GM20431 (cell line): ENCODE results near the gene MACF1.
"Not testable (repeated sequence)": the region's sequence is repeated elsewhere in the genome, so short reads cannot be mapped to it uniquely, and the experiment has no call there.

ENCODE experiments used
- in situ Hi-C: fragments of 300-500 bp; cut with MseI, MboI; formaldehyde crosslinking; loops from one replicate; pipeline ENCODE4 v1.15.0; 2020; ENCODE audit warnings: low sequenced_read_pairs; ENCODE audit not compliant: unreplicated experiment

Gene MACF1, protein sequence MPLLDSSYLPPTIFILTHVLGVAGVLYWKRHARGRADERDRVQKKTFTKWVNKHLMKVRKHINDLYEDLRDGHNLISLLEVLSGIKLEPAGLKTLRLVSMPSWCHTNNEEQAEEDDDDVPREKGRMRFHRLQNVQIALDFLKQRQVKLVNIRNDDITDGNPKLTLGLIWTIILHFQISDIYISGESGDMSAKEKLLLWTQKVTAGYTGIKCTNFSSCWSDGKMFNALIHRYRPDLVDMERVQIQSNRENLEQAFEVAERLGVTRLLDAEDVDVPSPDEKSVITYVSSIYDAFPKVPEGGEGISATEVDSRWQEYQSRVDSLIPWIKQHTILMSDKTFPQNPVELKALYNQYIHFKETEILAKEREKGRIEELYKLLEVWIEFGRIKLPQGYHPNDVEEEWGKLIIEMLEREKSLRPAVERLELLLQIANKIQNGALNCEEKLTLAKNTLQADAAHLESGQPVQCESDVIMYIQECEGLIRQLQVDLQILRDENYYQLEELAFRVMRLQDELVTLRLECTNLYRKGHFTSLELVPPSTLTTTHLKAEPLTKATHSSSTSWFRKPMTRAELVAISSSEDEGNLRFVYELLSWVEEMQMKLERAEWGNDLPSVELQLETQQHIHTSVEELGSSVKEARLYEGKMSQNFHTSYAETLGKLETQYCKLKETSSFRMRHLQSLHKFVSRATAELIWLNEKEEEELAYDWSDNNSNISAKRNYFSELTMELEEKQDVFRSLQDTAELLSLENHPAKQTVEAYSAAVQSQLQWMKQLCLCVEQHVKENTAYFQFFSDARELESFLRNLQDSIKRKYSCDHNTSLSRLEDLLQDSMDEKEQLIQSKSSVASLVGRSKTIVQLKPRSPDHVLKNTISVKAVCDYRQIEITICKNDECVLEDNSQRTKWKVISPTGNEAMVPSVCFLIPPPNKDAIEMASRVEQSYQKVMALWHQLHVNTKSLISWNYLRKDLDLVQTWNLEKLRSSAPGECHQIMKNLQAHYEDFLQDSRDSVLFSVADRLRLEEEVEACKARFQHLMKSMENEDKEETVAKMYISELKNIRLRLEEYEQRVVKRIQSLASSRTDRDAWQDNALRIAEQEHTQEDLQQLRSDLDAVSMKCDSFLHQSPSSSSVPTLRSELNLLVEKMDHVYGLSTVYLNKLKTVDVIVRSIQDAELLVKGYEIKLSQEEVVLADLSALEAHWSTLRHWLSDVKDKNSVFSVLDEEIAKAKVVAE (N-terminal part only)

DNA sequence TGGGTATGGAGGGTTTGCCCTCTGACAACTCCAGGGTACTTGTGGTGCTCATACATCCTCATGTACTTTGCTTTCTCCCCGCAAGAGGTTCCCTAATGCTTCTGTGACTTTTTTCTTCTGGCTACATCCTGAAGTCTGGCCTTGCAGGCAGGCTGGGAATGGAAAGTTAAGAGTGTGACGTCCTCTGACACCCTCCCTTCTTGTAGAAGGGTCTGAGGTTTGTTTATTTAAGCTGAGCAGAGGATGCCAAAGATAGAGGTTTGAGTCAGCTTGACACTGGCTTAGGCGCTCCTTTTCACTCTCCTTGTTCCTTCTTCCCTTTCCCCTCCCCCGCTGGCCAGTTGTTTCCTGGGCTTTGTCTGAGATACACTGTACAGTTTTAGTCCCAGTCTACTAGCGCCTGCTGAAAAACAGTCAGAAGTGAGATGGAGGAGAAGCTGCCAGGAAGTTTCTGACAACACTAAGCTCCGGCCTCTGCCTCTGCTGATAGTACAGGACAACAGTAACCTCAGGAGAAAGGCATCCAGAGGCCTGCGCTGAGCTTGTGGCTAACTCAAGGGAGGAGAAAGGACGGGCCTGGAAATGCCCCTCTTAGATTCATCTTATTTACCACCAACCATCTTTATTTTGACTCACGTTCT lies at the start of gene MACF1:
MACF1 (plus strand) TSS at position 255 of the 641 bp plus-strand sequence; CDS start at position 583, 328 bp downstream.
- in situ Hi-C loops: no loop called here

DNA sequence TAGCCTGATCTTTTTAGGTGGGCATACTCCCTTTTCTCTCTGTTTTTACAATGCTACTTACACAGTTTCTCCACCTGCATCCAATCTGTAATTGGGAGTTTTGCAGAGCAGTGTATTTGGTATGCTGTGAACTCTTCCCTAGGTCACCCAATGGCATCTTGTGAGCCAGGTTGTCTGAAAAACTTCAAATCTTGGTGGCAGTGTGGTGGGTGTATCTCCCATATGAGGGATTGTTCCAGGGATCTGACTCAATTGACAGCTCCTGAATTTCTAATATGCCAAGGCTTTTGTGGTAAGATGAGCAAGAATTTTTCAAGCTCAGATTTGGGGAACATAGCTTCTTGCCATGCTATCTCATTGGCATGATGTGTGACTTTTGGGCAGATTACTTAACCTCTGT lies 47.2 kb upstream of the MACF1 start:
- in situ Hi-C loops: no loop called here

DNA sequence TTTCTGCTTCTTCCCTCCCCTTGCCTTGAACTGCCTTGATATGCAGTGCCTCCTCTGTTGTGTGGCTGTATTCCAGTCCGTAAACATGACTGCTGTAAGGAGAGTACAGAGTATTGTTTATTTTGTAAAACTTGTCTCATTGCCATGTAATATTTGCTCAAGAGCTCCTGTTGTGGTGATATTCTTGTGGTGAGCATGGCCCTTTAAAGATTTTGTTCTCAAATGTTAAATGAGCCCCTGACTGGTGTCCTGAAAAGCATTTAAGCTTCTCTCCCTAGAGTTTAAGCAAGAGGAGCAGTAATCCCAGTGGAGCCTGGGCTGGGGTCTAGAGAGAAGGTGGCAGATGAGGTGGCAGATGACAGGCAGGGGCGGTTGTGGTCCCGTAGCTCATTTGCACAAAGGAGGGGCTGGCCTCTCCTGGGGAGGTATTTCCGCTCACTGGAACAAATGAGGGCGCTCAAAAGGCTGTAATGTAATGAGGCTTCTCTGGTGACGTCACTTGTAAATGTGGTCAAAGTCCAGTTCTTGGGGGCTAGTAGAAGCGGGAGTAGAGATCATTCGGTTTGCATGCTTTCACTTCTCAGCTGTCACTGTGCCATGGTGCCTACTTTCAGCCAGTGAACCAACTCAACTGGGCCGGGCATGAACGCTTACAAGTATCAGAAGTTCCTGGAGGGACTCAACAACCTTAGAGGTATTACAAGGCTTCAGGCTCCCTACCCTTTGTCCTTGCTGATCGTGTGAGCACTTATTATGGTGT lies 46.0 kb upstream of the MACF1 start:
- in situ Hi-C loops: no loop called here

DNA sequence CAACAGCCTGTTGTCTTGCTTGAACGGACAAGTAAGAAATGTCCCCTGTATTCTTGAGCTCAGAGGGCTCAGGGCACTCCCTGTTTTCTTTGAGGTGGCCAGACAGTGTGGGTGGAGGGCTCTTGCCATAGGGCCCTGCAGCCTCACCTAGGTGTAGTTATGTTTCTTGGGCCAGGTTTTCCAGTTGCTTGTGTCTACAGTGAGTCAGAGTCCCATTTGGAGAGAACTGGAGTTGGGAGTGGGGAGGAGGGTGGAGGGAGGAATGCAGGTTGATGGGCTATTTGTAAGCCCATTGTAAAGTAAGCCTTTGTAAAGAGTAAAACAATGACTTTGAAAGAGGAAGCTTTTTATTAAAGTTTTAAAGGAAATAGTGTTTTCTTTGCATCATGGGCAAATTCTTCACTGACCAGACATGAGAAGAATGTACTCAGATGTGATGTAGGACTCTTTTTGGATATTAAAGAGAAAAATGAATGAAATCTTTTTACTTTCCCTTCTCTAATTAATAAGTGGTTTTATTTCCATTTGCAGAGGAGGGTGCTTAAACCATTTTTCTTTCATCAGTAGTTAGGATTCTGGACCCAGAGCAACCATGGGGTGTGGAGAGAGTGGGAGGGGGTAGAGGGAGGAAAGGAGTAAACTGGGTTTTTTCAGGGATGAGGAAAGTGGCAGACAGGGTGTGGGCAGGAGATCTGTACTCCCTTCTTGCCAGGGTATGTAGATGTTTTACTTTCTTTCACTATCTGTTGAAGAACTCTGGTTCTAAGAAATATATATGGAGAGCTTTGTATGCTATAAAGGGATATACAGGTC lies 45.1 kb upstream of the MACF1 start:
- in situ Hi-C loops: no loop called here

DNA sequence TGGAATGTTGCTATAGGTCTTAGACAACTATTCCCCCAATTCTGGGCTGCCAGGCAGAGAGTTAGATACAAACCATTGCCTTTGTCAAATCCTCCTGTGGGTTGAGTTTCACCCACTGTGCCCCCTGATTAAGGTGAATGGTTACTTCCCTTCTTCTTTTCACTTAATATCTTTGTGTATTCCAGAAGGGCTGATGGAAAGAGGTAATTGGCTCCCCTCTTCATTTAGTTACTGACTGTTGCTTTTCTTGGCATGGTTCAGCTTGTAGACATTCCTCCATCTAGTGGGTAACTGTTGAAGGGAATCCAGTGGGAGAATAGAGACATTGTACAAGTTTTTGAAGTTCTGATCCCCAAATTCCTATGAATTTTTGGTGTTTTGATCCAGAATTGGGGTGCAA lies 43.8 kb upstream of the MACF1 start:
- in situ Hi-C loops: no loop called here

DNA sequence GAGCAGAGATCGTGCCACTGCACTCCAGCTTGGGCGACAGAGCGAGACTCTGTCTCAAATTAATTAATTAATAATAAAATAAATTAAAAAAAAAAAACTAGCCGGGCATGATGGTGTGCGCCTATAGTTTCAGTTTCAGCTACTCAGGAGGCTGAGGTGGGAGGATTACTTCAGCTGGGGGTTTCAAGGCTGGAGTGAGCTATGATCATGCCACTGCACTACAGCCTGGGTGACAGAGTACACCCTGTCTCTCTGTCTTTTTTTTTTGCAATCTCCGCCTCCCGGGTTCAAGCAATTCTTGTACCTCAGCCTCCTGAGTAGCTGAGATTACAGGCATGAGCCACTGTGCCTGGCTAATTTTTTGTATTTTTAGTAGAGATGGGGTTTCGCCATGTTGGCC lies 42.7 kb upstream of the MACF1 start:
- in situ Hi-C loops: not testable (repeated sequence)

DNA sequence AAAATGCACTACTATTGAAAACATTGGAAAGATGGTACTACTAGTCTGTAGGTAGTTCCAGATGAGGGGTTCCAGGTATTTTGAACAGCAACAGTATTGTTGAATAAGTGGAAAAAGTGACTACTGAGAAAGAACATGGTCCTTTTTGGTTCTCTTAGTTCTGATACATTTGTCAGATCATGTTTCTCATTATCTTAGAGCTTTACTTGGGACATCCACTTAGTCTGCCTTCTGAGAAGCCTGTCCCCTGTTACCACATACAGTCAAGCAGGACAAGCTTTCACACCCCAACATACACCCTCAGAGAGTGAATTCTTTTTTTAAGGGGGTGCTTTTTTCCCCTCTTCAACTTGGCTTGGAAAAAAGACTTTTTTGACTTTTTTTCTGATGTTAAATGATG lies 41.0 kb upstream of the MACF1 start:
- in situ Hi-C loops: no loop called here

DNA sequence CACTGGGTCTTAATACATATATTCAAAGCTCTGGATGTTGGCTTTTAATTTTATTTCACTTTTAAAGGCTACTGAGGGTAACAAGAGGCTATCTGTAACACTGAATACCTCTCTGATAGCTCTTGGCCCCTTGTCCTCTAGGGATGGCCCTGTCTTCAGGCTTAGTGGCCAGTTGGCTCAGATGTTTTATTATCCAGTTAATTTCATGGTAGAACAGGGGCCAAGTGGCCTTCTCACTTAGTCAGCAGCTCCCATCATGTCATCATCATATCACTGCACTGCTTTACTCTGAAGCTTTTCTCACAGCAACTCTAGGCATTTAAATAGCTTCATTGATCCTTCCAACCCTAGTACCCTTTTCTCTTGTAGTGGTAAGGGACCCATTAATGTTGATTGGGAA lies 40.2 kb upstream of the MACF1 start:
- in situ Hi-C loops: no loop called here

DNA sequence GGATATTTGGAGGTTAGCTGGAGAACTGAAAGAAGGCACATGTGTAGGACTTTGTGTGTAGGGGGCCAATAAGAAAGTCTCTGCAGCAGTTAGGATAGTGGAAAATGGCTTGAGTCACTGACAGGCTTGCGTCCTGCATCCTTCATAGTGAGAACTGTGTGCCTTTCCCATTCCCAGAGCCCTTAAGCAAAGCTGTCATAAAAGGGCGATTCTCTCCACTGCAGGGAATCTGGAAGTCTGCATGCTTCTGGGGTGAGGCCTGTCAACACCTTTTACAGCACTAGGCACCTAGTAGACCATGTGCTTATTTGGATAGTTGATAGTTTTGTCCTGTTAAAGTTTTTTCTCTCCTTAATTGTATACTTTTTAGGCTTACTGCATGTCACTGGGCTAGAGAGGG lies 39.4 kb upstream of the MACF1 start:
- in situ Hi-C loops: no loop called here

DNA sequence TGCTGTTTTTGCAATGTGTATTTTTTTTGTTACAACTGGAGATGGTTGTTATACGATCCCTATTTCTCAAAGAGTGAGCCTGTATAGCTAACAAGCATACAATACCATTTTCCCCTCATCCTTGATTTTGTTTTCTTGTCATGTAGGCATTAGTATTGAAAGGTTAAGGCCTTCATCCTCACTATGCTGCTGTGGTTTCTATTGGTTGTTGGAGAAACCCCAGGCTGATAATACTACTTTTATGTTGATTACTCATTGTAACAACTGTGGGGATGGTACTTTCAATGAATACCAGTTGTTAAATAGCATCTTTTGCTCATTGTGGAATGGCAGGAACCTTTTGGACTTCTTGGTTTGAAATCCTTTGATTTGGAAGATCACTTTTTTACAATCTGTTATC lies 39.0 kb upstream of the MACF1 start:
- in situ Hi-C loops: no loop called here

DNA sequence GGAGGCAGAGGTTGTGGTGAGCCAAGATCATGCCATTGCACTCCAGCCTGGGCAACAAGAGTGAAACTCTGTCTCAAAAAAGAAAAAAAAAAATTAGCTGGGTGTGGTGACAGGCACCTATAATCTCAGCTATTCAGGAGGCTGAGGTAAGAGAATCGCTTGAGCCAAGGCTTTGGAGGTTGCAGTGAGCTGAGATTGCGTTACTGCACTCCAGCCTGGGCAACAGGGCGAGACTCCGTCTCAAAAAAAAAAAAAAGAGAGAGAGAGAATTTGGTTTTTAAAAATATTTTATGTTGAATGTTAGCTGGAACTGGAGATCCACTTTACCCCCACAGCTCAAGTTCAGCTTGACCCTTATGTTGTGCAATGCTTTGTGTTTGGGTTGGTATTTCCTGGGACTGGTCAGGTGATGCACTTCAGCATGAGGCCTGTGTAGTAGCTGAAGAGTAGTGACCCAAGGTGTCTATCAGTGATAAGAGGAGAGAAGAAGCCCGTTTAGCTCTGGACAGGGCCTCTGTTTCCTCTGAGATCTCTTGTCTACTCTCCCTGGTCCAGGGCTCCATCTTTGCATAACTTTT lies 36.8 kb upstream of the MACF1 start:
- in situ Hi-C loops: no loop called here

DNA sequence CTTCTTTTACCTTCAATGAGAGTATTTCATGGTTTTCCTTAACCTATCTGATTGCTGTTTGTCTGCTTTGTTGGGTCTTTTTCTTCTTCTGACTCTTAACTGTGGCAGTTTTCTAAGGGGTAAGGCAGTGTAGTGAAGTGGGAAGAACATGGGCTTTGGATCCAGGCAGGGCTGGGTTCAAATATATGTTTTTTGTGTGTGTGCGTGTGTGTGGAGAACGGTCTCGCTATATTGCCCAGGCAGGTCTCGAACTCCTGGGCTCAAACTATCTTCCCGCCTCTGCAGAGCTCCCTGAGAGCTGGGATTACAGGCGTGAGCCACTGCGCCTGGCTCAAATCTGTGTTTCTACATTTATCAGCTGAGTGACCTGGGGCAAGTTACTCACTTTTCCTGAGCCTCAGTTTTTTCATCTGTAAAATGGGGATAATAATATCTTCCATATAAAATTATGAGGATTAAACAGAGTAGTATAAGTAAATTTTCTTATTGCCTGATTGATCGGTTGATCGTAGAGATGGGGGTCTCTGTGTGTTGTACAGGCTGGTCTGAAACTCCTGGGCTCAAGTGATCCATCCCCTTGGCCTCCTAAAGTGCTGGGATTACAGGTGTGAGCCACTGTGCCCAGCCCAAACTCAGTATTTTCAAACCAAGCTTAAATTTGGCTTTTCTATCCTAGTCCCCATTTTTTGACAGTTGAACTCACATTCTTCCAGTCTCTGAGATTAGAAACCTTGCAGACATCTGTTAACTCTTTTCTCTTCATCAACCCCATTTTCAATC lies 36.0 kb upstream of the MACF1 start:
- in situ Hi-C loops: no loop called here

DNA sequence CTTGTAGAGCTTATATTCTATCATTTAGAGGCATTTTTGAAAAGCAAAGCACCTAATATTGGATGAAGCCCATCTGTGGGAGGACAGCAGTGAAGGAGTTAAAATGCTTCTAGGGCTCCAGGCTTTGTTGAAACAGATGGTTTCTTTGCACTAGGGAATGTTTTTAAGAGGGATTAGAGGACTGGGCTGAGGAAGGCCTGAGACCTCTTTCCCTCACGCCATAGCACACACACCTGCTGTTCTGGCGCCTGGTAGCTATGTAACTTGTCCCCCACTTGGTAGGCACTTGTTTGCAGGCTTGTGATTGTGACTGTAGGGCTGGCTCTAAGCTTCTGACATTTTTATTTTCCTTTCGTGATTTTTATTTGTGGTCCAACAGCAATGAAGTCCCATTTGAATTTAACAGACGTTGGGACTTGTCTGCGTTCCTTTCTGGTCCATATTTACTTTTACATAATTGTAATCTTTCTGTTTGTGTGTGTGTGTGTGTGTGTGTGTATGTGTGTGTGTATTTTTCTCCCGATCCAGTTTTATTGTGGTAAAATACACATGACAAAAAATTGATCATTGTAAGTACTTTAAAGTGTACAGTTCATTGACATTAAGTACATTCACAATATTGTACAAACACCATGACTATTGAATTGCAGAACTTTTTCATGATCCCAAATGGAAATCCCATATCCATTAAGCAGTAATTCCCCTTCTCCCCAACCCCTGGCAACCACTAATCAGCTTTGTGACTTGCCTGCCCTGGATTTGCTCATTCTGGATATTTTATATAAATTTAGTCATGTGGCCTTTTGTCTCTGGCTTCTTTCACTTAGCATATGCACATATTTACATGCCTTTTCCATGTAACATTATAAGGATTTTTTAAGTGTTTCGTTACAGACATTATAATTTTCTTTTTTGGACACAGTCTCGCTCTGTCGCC lies 33.5 kb upstream of the MACF1 start:
- in situ Hi-C loops: no loop called here

DNA sequence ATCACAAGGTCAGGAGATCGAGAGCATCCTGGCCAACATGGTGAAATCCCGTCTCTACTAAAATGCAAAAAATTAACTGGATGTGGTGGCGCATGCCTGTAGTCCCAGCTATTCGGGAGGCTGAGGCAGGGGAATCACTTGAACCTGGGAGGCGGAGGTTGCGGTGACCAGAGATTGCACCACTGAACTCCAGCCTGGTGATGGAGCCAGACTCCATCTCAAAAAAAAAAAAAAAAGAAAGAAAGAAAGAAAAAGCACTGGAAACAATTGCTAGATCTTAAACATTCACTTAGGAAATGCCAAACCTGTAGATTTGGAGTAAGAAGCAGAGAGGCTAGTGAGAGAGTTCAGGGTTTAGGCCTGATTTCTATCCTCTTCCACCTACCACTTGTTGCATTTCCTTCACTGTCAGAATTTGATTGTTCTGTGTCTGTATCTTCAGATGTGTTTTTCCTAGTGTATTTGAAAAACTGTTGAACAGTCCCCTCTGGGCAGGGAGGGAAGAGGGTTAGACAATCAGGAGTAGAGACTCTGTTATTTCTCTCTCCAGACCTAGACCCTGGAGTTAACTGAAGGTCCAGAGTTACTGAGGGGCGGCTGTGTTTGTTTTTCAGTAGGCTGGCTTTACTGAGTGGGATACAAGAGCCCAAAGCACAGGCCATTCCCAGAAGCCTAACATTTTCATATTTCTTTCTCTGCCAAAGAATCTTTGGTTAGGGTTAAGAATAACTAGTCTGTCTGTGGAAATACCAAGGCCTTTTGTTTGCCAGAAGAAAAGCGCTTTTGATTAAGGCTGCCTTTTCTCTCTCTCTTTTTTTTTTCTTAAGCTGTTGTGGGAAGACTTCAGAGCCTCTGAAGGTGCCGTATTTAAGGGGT lies 31.1 kb upstream of the MACF1 start:
- in situ Hi-C loops: no loop called here

DNA sequence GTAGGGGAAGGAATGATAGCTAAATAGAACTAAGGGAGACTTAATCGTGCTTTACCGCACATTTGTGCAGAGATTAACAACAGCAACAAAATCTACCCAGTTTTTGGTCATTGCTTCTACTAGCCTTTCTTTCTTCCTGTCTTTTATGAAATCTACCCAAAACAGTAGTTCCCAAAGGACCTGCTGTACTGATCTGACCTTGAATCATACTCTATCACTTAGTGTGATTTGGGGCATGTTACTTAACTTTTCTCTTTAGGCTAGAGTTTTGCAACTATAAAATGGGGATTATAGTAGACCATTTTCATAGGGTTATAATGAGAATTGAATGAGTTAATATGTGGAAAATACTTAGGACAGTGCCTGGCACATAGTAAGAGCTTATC lies 30.5 kb upstream of the MACF1 start:
- in situ Hi-C loops: no loop called here
